Epithelial cell of esophagus (primary cell): ENCODE data around the gene DCUN1D2.

Experiments used
- DNase-seq: peaks from one replicate; pipeline ENCODE4 v3.0.0; 2010; ENCODE audit warnings: low read depth
- H3K4me3 ChIP-seq: 2 replicates; pipeline ENCODE4 v1.5.1; 2011; ENCODE audit warnings: mild to moderate bottlenecking, low read length, control low read depth
- TF ChIP-seq, protein P1 (sequence below): IDR thresholded peaks from 2 replicates; pipeline ENCODE4 v1.5.1; 2011; ENCODE audit warnings: low read depth, mild to moderate bottlenecking, low read length, control low read depth, inconsistent platforms; ENCODE audit not compliant: insufficient read depth; ENCODE audit errors: missing control alignments

DCUN1D2 gene

DNA sequence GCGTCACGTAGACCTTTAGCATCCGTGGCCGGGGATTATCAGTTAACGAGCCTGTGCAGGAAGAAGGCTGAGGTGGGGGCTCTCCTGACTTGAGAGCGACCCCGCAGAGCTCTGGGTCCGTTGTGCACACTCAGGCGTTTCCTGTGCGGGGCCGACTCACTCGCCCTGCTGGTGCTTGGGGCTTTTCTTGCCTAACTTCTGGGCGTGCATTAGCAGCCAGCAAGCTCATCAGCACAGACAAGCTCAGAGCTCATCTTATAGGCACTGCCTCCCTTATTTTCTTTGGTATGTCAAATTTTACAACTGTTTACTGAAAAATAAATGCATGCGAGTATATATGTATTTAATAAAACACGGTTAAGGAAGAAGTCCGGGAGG, 60.9 kb downstream of the DCUN1D2 start:
- H3K4me3 ChIP-seq: no peak overlapping the region
- no peak for DNase-seq
- TF ChIP-seq, protein P1, sequence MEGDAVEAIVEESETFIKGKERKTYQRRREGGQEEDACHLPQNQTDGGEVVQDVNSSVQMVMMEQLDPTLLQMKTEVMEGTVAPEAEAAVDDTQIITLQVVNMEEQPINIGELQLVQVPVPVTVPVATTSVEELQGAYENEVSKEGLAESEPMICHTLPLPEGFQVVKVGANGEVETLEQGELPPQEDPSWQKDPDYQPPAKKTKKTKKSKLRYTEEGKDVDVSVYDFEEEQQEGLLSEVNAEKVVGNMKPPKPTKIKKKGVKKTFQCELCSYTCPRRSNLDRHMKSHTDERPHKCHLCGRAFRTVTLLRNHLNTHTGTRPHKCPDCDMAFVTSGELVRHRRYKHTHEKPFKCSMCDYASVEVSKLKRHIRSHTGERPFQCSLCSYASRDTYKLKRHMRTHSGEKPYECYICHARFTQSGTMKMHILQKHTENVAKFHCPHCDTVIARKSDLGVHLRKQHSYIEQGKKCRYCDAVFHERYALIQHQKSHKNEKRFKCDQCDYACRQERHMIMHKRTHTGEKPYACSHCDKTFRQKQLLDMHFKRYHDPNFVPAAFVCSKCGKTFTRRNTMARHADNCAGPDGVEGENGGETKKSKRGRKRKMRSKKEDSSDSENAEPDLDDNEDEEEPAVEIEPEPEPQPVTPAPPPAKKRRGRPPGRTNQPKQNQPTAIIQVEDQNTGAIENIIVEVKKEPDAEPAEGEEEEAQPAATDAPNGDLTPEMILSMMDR: no peak

DNA sequence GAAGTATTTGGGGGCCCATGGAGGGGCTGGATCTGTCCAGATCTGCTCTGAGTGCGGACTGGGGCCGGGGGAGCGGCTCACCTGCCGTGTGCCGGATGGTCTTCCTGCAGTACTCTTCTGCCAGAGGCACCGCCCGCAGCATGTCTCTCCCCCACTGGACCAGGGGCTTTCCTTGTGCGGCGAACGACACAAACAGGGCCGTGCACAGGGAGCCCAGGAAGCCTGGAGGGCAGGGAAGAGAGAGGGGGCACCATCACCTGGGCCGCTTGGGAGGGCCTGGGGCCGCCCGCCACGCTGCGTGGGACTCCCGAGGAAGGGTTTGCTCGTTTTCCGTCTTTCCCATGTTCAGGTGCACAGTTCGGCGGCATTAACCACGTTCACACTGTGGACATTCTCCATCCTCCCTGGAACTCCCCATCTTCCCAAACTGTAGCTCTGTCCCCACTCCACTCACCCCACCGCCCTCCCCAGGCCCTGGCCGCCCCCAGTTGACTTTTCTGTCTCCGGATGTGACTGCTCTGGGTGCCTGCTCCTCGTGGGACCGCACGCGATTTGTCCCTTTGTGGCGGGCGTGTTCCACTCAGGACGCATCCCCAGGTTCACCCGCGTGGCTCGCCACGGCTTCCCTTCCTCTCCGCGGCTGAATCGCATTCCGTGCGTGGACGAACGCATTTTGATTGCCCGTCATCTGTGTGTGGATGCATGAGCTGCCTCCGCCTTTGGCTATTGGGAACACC, 61.5 kb downstream of the DCUN1D2 start:
- DNase-seq: no peak
- H3K4me3 ChIP-seq: no peak overlapping the region
- TF ChIP-seq, protein P1: no peak

DNA sequence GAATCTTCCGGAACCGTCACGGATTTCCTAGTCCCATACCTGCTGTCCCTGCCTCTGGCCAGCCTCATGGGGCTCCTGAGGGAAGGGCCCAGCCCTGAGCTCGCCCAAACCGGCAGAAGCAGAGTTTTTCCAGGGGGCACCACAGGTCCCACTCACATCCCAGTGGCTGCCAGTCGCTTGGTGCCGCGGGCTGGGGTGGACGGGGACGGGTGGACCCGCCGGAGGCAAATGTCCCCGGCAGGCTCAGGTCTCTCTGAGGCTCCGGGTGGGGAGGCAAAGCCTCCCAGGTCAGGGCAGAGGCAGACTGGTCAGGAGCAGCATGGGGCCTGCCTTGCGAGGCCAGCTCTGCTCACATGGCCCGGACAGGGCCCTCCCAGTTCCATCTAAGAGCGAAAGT, 62.0 kb downstream of the DCUN1D2 start:
- TF ChIP-seq, protein P1: no peak
- no peak for DNase-seq
- H3K4me3 ChIP-seq: no peak overlapping the region

DNA sequence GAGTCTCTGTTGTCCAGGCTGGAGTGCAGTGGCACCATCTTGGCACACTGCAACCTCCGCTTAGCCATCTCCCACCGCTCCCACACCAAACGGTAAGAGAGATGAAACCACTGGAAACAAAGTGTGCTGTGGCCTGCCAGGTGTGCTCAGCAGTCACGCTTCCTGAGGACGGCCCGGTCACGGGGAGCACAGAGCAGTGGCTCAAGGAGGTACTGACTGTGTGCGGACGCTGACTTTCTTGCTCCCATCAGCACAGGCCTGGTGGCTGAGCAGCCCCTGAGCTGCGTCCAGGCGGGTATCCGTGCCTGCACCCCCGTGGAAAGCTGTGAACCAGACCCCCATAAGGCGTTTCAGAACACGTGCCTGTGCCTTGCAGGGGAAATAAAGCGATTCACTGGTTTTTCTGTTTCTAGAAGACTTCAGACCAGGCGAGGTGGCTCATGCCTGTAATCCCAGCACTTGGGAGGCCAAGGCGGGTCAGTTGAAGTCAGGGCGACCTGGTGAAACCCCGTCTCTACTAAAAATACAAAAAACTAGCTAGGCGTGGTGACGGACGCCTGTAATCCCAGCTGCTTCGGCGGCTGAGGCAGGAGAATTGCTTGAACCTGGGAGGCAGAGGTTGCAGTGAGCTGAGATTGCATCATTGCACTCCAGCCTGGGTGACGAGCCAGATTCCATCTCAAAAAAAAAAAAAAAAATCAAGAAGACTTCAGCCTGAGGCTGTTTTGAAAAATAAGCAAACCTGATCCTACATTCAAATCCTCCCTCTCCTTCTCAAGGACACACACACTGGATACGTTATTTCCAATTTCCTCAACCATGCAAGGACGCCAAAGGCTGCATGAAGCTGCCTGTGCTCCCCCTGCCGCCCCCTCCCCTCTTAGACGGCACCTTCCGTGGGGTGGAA, 62.7 kb downstream of the DCUN1D2 start:
- no peak overlapping the region for H3K4me3 ChIP-seq
- TF ChIP-seq, protein P1: no peak
- peak; percentile 14 for DNase-seq

DNA sequence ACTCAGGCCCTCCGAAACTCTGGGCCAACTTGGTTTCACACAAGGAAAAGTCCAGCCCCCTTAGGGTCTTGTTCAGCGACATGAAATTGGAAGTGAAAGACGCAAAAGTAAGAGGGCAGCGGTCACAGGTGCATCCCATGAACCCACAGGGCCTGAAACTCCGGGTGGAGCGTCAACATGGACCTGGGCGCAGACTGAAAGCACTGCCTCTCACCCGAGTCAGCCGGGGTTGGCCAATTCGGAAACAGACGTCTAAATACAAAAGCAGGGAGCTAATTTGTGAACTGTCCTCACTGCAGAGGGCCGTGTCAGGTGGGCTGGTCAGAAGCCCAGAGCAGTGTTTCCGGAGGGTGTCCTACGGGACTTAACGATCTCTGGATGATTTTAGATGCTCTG, 63.9 kb downstream of the DCUN1D2 start:
- H3K4me3 ChIP-seq: no peak overlapping the region
- DNase-seq: no peak
- TF ChIP-seq, protein P1: no peak

DNA sequence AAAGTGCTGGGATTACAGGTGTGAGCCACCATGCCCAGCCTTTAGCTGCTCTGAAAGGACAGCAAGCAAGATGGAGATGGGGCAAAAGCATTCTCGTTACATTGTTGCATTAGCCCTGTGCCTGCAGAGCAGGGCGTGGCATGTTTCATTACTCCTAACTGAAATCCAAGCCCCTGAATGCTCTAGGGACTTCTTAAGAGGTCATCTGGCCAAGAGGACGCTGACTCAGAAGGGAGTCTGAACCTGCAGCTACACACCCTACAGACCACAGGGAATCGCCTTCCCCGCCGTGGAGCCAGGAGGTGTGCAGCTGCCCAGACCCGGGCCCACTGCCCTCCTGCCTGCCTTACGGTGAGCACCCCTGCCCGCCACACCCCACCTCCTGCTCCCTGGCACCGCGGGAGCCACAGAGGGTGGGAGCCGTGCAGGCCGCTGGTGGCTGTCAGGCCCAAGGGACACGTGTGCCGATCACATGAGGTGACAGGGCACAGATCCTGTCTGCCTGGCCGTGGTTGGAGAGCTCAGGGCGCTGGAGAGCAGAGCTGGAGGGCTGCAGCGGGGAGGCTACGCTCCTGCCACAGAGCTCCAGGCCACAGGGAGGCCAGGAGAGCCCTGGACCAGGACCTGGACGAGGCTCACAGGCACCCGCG, 64.4 kb downstream of the DCUN1D2 start:
- DNase-seq: no peak
- TF ChIP-seq, protein P1: no peak
- no peak overlapping the region for H3K4me3 ChIP-seq
